ENCODE measurements around the gene PADI2.

Gene PADI2

GRCh38 chr1:17158961-17159360 lies 39.7 kb upstream of the PADI2 start:
- Histone ChIP-seq H3K4me1 (ENCODE audit: control insufficient read depth, insufficient read depth, low read length) (no peaks in the 10 kb centered on the region), H3K36me3 (ENCODE audit: insufficient read depth, low read length) (no peaks in the 10 kb centered on the region), H3K9ac (ENCODE audit: low read depth, low read length) (no peak overlapping the region), H3K4me3 (ENCODE audit: low read length) (no peak overlapping the region), H3K27me3 (ENCODE audit: control insufficient read depth, insufficient read depth, low read length) (no peaks in the 10 kb centered on the region), H3K9me3 (replicated peaks; ENCODE audit: low read length) (peaks cover 7% of the 10 kb centered on the region), H3K4me2 (ENCODE audit: low read length) (no peak overlapping the region)

DNA sequence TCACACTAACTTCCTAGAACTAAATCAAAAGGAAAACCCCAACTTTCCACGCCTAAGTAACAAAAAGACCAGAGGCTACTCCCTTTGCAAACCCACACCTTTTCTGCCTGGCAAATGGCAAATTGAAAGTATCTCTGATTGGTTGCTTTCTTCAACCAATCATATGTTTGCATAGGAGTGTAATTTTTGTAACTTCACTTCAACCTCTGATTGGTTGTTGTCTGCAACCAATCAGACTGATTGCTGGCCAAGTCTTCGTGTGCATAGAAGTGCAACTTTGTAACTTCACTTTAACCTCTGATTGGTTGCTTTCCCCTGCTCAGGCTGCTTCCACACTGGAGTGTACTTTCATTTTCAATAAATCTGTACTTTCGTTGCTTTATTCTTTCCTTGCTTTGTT lies 36.9 kb upstream of the PADI2 start:
- no peak overlapping the region for H3K9ac ChIP-seq (ENCODE audit: low read depth, low read length)
- no peaks in the 10 kb centered on the region for H3K36me3 ChIP-seq (ENCODE audit: insufficient read depth, low read length)
- no peak overlapping the region for H3K4me2 ChIP-seq (ENCODE audit: low read length)

DNA sequence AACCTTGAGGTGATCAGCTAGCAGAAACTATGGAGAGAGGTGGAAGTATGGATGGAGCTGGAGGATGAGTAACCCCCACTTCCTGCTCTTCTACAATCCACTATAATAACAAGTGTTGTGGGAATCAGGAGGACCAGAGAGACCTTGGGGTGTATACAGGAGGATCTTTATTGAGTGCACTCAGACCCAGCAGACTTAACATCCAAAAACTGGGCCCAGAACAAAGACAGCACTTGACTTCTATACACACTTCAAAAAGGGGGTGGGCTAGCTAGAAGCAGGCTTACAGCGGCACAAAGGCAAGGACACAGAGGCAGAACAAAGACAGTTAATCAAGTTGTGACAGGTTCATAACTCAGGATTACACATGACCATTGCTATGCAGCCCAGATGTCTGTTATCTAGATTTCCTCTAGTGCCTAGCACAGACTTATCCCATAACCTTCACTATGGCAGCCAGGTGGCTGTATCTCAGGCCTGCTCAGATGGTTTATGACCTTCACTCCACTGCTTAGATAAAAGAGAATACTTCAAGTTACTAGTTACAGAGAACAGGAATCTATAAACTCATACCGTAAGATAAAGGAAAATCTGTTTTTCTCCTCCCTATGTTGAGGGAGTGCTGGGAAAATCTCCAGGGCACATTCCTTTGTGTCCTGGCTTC lies 36.1 kb upstream of the PADI2 start:
- H3K9ac ChIP-seq (ENCODE audit: low read depth, low read length): no peak overlapping the region
- H3K4me1 ChIP-seq (ENCODE audit: control insufficient read depth, insufficient read depth, low read length): no peaks in the 10 kb centered on the region
- no peaks in the 10 kb centered on the region for H3K36me3 ChIP-seq (ENCODE audit: insufficient read depth, low read length)
- H3K9me3 ChIP-seq (replicated peaks; ENCODE audit: low read length): peaks cover 12% of the 10 kb centered on the region
- no peak overlapping the region for H3K4me3 ChIP-seq (ENCODE audit: low read length)
- H3K4me2 ChIP-seq (ENCODE audit: low read length): no peak overlapping the region
- H3K27me3 ChIP-seq (ENCODE audit: control insufficient read depth, insufficient read depth, low read length): no peaks in the 10 kb centered on the region

More for the DNA sequence above, 36.9 kb upstream of the PADI2 start:
- H3K9me3 ChIP-seq (replicated peaks; ENCODE audit: low read length): peaks cover 12% of the 10 kb centered on the region
- H3K4me1 ChIP-seq (ENCODE audit: control insufficient read depth, insufficient read depth, low read length): no peaks in the 10 kb centered on the region
- H3K4me3 ChIP-seq (ENCODE audit: low read length): no peak overlapping the region
- H3K27me3 ChIP-seq (ENCODE audit: control insufficient read depth, insufficient read depth, low read length): no peaks in the 10 kb centered on the region

GRCh38 chr1:17149771-17150170 lies 30.5 kb upstream of the PADI2 start:
- no peak overlapping the region for H3K4me3 ChIP-seq (ENCODE audit: low read length)
- H3K36me3 ChIP-seq (ENCODE audit: insufficient read depth, low read length): no peaks in the 10 kb centered on the region
- H3K4me1 ChIP-seq (ENCODE audit: control insufficient read depth, insufficient read depth, low read length): no peaks in the 10 kb centered on the region
- no peak overlapping the region for H3K4me2 ChIP-seq (ENCODE audit: low read length)
- H3K9me3 ChIP-seq (replicated peaks; ENCODE audit: low read length): peaks cover 7% of the 10 kb centered on the region
- H3K9ac ChIP-seq (ENCODE audit: low read depth, low read length): no peak overlapping the region
- H3K27me3 ChIP-seq (ENCODE audit: control insufficient read depth, insufficient read depth, low read length): no peaks in the 10 kb centered on the region

GRCh38 chr1:17148950-17149608 lies 29.8 kb upstream of the PADI2 start:
- H3K36me3 ChIP-seq (ENCODE audit: insufficient read depth, low read length): no peaks in the 10 kb centered on the region
- H3K9me3 ChIP-seq (replicated peaks; ENCODE audit: low read length): peaks cover 5% of the 10 kb centered on the region
- H3K9ac ChIP-seq (ENCODE audit: low read depth, low read length): no peak overlapping the region
- H3K4me2 ChIP-seq (ENCODE audit: low read length): peak overlapping the region; percentile 23
- H3K27me3 ChIP-seq (ENCODE audit: control insufficient read depth, insufficient read depth, low read length): no peaks in the 10 kb centered on the region
- no peak overlapping the region for H3K4me3 ChIP-seq (ENCODE audit: low read length)
- H3K4me1 ChIP-seq (ENCODE audit: control insufficient read depth, insufficient read depth, low read length): no peaks in the 10 kb centered on the region

DNA sequence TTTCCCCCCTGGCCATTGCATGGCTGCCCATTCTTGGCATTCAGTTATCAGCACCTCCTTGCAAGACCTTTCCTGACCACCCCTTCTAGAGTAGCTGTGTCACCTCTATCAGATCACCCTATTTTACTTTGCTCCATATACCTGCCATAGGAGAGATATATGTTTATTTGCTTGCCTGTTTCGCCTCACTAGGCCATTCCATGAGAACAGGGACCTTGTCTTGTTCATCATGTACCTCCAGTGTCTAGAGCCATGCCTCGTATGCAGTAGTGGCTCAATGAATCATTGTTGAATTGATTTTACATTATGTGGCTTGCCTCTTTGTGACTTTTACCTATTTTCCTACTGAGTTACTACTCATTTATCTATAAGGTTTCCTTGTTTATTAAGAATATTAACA lies 26.4 kb upstream of the PADI2 start:
- Histone ChIP-seq H3K27me3 (ENCODE audit: control insufficient read depth, insufficient read depth, low read length) (no peaks in the 10 kb centered on the region), H3K9ac (ENCODE audit: low read depth, low read length) (no peak overlapping the region), H3K4me1 (ENCODE audit: control insufficient read depth, insufficient read depth, low read length) (no peaks in the 10 kb centered on the region)

GRCh38 chr1:17143760-17144159 lies 24.5 kb upstream of the PADI2 start:
- Histone ChIP-seq H3K4me1 (ENCODE audit: control insufficient read depth, insufficient read depth, low read length) (no peaks in the 10 kb centered on the region), H3K36me3 (ENCODE audit: insufficient read depth, low read length) (no peaks in the 10 kb centered on the region), H3K9me3 (replicated peaks; ENCODE audit: low read length) (no peaks in the 10 kb centered on the region), H3K4me2 (ENCODE audit: low read length) (no peak overlapping the region), H3K9ac (ENCODE audit: low read depth, low read length) (no peak overlapping the region), H3K27me3 (ENCODE audit: control insufficient read depth, insufficient read depth, low read length) (no peaks in the 10 kb centered on the region), H3K4me3 (ENCODE audit: low read length) (no peak overlapping the region)

More for the DNA sequence above, 26.4 kb upstream of the PADI2 start:
- no peaks in the 10 kb centered on the region for H3K36me3 ChIP-seq (ENCODE audit: insufficient read depth, low read length)
- H3K9me3 ChIP-seq (replicated peaks; ENCODE audit: low read length): no peaks in the 10 kb centered on the region
- H3K4me2 ChIP-seq (ENCODE audit: low read length): no peak overlapping the region
- no peak overlapping the region for H3K4me3 ChIP-seq (ENCODE audit: low read length)

DNA sequence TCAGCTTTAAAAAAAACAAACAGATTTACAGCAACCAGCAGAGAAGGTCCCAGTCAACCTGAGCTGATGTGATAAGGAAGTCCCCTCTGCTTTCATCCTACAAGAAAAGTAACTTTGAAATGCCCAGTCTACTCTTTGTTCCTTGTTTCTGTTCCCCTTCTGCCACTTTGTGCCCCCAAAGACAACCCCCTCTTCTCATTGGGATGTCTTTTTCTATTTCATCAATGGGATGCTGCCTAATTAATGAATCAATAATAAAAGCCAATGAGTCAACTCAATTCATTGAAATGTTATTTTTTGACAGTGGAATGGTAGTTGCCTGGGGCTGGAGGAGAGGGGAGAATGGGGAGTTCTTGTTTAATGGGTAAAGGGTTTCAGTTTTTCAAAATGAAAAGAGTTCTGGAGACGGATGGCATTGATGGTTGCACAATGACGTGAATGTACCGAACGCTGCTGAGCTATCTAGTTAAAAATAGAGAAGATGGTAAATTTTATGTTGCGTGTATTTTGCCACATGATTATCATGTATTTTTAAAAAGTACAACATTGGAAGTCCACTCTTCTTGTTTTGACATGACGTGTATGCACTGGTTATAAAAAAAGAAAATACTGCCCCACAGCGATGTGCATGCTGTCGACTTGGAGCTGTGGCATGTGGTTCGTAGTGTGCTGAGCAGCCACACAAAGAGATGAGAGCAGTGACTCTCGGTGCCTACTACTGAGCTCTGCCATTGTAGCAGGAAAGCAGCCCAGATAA lies 22.4 kb upstream of the PADI2 start:
- no peaks in the 10 kb centered on the region for H3K9me3 ChIP-seq (replicated peaks; ENCODE audit: low read length)
- H3K9ac ChIP-seq (ENCODE audit: low read depth, low read length): no peak overlapping the region
- no peaks in the 10 kb centered on the region for H3K4me1 ChIP-seq (ENCODE audit: control insufficient read depth, insufficient read depth, low read length)
- H3K27me3 ChIP-seq (ENCODE audit: control insufficient read depth, insufficient read depth, low read length): no peaks in the 10 kb centered on the region
- no peak overlapping the region for H3K4me2 ChIP-seq (ENCODE audit: low read length)
- no peaks in the 10 kb centered on the region for H3K36me3 ChIP-seq (ENCODE audit: insufficient read depth, low read length)
- no peak overlapping the region for H3K4me3 ChIP-seq (ENCODE audit: low read length)

DNA sequence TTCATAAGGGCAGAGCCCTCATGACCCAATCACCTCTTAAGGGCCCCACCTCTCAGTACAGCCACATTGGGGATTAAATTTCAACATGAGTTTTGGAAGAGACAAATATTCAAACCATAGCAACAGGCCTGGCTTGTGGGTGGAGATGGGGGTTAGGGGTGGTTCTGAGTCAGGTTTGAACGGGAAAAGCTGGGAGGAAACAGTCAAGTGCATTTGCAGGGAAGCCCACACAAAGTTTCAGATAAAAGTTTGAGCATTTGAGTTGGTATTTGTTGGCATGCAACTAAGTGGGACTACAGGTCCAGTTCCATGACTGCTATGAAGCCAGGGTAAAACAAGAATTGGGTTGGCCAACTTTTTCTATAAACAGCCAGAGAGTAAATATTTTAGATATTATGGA lies 21.0 kb upstream of the PADI2 start:
- Histone ChIP-seq H3K9me3 (replicated peaks; ENCODE audit: low read length) (no peaks in the 10 kb centered on the region), H3K4me2 (ENCODE audit: low read length) (no peak overlapping the region), H3K36me3 (ENCODE audit: insufficient read depth, low read length) (no peaks in the 10 kb centered on the region), H3K9ac (ENCODE audit: low read depth, low read length) (no peak overlapping the region), H3K4me3 (ENCODE audit: low read length) (no peak overlapping the region), H3K27me3 (ENCODE audit: control insufficient read depth, insufficient read depth, low read length) (no peaks in the 10 kb centered on the region), H3K4me1 (ENCODE audit: control insufficient read depth, insufficient read depth, low read length) (no peaks in the 10 kb centered on the region)

- Histone ChIP-seq H3K27me3 (ENCODE audit: control insufficient read depth, insufficient read depth, low read length) (no peaks in the 10 kb centered on the region), H3K9me3 (replicated peaks; ENCODE audit: low read length) (no peaks in the 10 kb centered on the region), H3K9ac (ENCODE audit: low read depth, low read length) (no peak overlapping the region), H3K4me2 (ENCODE audit: low read length) (no peak overlapping the region), H3K4me3 (ENCODE audit: low read length) (no peak overlapping the region), H3K4me1 (ENCODE audit: control insufficient read depth, insufficient read depth, low read length) (no peaks in the 10 kb centered on the region), H3K36me3 (ENCODE audit: insufficient read depth, low read length) (no peaks in the 10 kb centered on the region)
These were observed 20.4 kb upstream of the PADI2 start for GRCh38 chr1:17139637-17140036.

DNA sequence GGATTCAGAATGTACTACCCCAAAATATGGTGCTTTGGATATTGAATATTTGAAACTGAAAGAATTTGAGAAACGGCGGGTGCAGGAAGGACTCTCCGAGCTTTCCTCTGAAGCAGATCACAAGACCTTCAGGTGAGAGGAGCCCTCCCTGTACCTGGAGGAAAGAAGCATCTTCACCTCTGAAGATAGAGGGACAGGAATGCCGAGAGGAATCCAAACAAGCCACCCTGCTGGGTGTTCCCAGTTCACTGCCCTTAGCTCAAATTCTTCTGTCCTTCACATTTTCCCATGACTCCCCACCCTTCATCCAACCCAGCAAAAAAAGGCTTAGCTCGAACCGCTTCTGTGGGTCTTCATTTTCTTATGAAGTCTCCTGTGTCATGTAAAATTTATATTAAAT lies 18.2 kb upstream of the PADI2 start:
- H3K36me3 ChIP-seq (ENCODE audit: insufficient read depth, low read length): no peaks in the 10 kb centered on the region
- no peak overlapping the region for H3K4me2 ChIP-seq (ENCODE audit: low read length)
- no peak overlapping the region for H3K9ac ChIP-seq (ENCODE audit: low read depth, low read length)
- no peaks in the 10 kb centered on the region for H3K9me3 ChIP-seq (replicated peaks; ENCODE audit: low read length)
- H3K27me3 ChIP-seq (ENCODE audit: control insufficient read depth, insufficient read depth, low read length): no peaks in the 10 kb centered on the region
- no peaks in the 10 kb centered on the region for H3K4me1 ChIP-seq (ENCODE audit: control insufficient read depth, insufficient read depth, low read length)
- H3K4me3 ChIP-seq (ENCODE audit: low read length): no peak overlapping the region
